Loucy (cell line): Measurements from ENCODE around the gene C1QTNF12.

ENCODE experiments used
- H2AFZ ChIP-seq: fragments of 200-600 bp; sonication (generic); 2 replicates; pipeline ENCODE4 v1.6.0; 2016; ENCODE audit warnings: antibody characterized with exemption, mild to moderate bottlenecking, low read length, moderate library complexity
- H3F3A ChIP-seq: fragments of 200-600 bp; 2 replicates; pipeline ENCODE4 v1.6.0; 2016; ENCODE audit warnings: antibody characterized with exemption, low read depth, mild to moderate bottlenecking
- H3K27me3 ChIP-seq: fragments of 200-600 bp; sonication (generic); 2 replicates; pipeline ENCODE4 v1.6.1; 2014; ENCODE audit warnings: low read length, mild to moderate bottlenecking; ENCODE audit not compliant: insufficient read depth, poor library complexity, severe bottlenecking
- H3K36me3 ChIP-seq: fragments of 200-600 bp; sonication (generic); 2 replicates; pipeline ENCODE4 v1.6.1; 2016; ENCODE audit warnings: low read length; ENCODE audit not compliant: insufficient read depth
- H3K4me1 ChIP-seq: fragments of 200-600 bp; sonication (generic); 2 replicates; pipeline ENCODE4 v1.5.1; 2014; ENCODE audit warnings: low read length, mild to moderate bottlenecking; ENCODE audit not compliant: insufficient read depth, poor library complexity, severe bottlenecking
- H3K4me2 ChIP-seq: fragments of 200-600 bp; sonication (generic); 2 replicates; pipeline ENCODE4 v1.6.0; 2014; ENCODE audit warnings: antibody characterized with exemption, low read length, low read depth, mild to moderate bottlenecking; ENCODE audit not compliant: poor library complexity, severe bottlenecking
- H3K4me3 ChIP-seq: fragments of 200-600 bp; sonication (generic); 2 replicates; pipeline ENCODE4 v1.5.1; 2014; ENCODE audit warnings: low read length, mild to moderate bottlenecking, mixed read lengths; ENCODE audit not compliant: poor library complexity, severe bottlenecking
- H3K79me2 ChIP-seq: fragments of 200-600 bp; sonication (generic); 2 replicates; pipeline ENCODE4 v1.6.1; 2014; ENCODE audit warnings: low read length; ENCODE audit not compliant: insufficient read depth
- H3K9ac ChIP-seq: fragments of 200-600 bp; sonication (generic); 2 replicates; pipeline ENCODE4 v1.6.0; 2014; ENCODE audit warnings: mild to moderate bottlenecking, low read depth, low read length, moderate library complexity; ENCODE audit not compliant: poor library complexity, severe bottlenecking
- H3K9me2 ChIP-seq: fragments of 200-600 bp; sonication (generic); replicated peaks from 2 replicates; pipeline ENCODE4 v1.6.1; 2016; ENCODE audit warnings: low read depth, low read length, mixed read lengths
- H3K9me3 ChIP-seq: fragments of 200-600 bp; sonication (generic); 2 replicates; pipeline ENCODE4 v1.6.1; 2014; ENCODE audit warnings: mild to moderate bottlenecking, antibody characterized with exemption, low read length, low read depth; ENCODE audit not compliant: insufficient read depth
- H4K20me1 ChIP-seq: fragments of 200-600 bp; sonication (generic); 2 replicates; pipeline ENCODE4 v1.6.0; 2014; ENCODE audit warnings: antibody characterized with exemption, low read length, mild to moderate bottlenecking; ENCODE audit not compliant: insufficient read depth, poor library complexity, severe bottlenecking
- CTCF ChIP-seq: fragments of 200-600 bp; sonication (generic); conservative IDR thresholded peaks from 2 replicates; pipeline ENCODE4 v1.5.1; 2014; ENCODE audit warnings: mild to moderate bottlenecking, antibody characterized with exemption, low read length
- EZH2phosphoT487 ChIP-seq: fragments of 200-600 bp; IDR thresholded peaks from 2 replicates; pipeline ENCODE4 v1.6.1; 2018; ENCODE audit warnings: antibody characterized with exemption, mild to moderate bottlenecking, moderate library complexity, borderline replicate concordance

The C1QTNF12 gene

GRCh38 chr1:1240348-1240732 is 6.2 kb downstream of the C1QTNF12 start:
- Histone ChIP-seq H2AFZ (no peak overlapping the region), H3K4me3 (no peak overlapping the region), H3K9me3 (no peaks in the 10 kb centered on the region), H3K27me3 (no peaks in the 10 kb centered on the region), H4K20me1 (no peaks in the 10 kb centered on the region), H3K79me2 (0 out of 2 replicates have a peak, but pooled peaks cover under 1% of the 10 kb centered on the region), H3K4me2 (no peak overlapping the region), H3K36me3 (no peaks in the 10 kb centered on the region), H3F3A (no peaks in the 10 kb centered on the region), H3K4me1 (no peaks in the 10 kb centered on the region), H3K9me2 (no peaks in the 10 kb centered on the region), H3K9ac (no peak overlapping the region)
- no peak for TF ChIP-seq EZH2phosphoT487
- TF ChIP-seq CTCF: no peak

- no peak overlapping the region for H3K9ac ChIP-seq
- no peaks in the 10 kb centered on the region for H3K36me3 ChIP-seq
- no peak for TF ChIP-seq CTCF
- TF ChIP-seq EZH2phosphoT487: no peak
- no peak overlapping the region for H3K4me3 ChIP-seq
- H3K4me2 ChIP-seq: no peak overlapping the region
- no peaks in the 10 kb centered on the region for H3K9me3 ChIP-seq
- H3K27me3 ChIP-seq: no peaks in the 10 kb centered on the region
- H4K20me1 ChIP-seq: peaks cover 3% of the 10 kb centered on the region
- no peak overlapping the region for H2AFZ ChIP-seq
- peaks cover 6% of the 10 kb centered on the region; the same call in 1 of the 2 replicates for H3K79me2 ChIP-seq
- H3K4me1 ChIP-seq: no peaks in the 10 kb centered on the region
- H3K9me2 ChIP-seq: no peaks in the 10 kb centered on the region
- H3F3A ChIP-seq: no peaks in the 10 kb centered on the region
These were observed 6.7 kb downstream of the C1QTNF12 start for GRCh38 chr1:1239614-1240347.

GRCh38 chr1:1239227-1239613 is 7.3 kb downstream of the C1QTNF12 start:
- Histone ChIP-seq H3F3A (no peaks in the 10 kb centered on the region), H3K9ac (no peak overlapping the region), H3K9me2 (no peaks in the 10 kb centered on the region), H2AFZ (no peak overlapping the region), H3K79me2 (peaks cover 11% of the 10 kb centered on the region; the same call in 1 of the 2 replicates), H3K27me3 (no peaks in the 10 kb centered on the region), H3K4me3 (no peak overlapping the region), H3K36me3 (no peaks in the 10 kb centered on the region), H4K20me1 (peaks cover 3% of the 10 kb centered on the region), H3K9me3 (no peaks in the 10 kb centered on the region), H3K4me1 (no peaks in the 10 kb centered on the region), H3K4me2 (no peak overlapping the region)
- no peak for TF ChIP-seq CTCF
